Activated B cell treated with CpG ODN at 0.5 μM for 24 hours (primary cell): Measurements from ENCODE around the gene P2RY12. TPM values are rescaled to one million over a fixed set of nuclear protein-coding genes. Genes with fewer than 3 reads are reported as not detected.

Source experiments
- ATAC-seq: fragments of 200-7000 bp; cut with Tn5 transposase; one replicate; pipeline ENCODE4 v1.10.0; 2021; ENCODE audit warnings: low read depth, mild to moderate bottlenecking, moderate library complexity
- CTCF ChIA-PET: fragments of 350-600 bp; sonication (Branson Sonifier 250); formaldehyde crosslinking; loops from one replicate; lab custom pipeline; 2021; ENCODE audit warnings: antibody characterized with exemption; lab: Charles Lee
- POLR2A ChIA-PET: fragments of 350-600 bp; sonication (Branson Sonifier 250); formaldehyde crosslinking; loops from one replicate; lab custom pipeline; 2021; ENCODE audit warnings: antibody characterized with exemption; lab: Charles Lee
- DNase-seq: peaks from one replicate; pipeline ENCODE4 v3.0.0; 2022
- H3K27ac Mint-ChIP-seq: one replicate; pipeline ENCODE4 v1.8.0; 2020; ENCODE audit warnings: mixed read lengths
- H3K27me3 Mint-ChIP-seq: one replicate; pipeline ENCODE4 v1.8.0; 2021; ENCODE audit warnings: mixed read lengths
- H3K36me3 Mint-ChIP-seq: one replicate; pipeline ENCODE4 v1.8.0; 2021; ENCODE audit warnings: low read depth, mixed read lengths
- H3K4me1 Mint-ChIP-seq: one replicate; pipeline ENCODE4 v1.8.0; 2021; ENCODE audit warnings: mixed read lengths
- H3K4me3 Mint-ChIP-seq: one replicate; pipeline ENCODE4 v1.8.0; 2020; ENCODE audit warnings: mild to moderate bottlenecking, mixed read lengths
- H3K9me3 Mint-ChIP-seq: one replicate; pipeline ENCODE4 v1.8.0; 2020; ENCODE audit warnings: mixed read lengths
- CTCF ChIP-seq: fragments of 200-600 bp; IDR thresholded peaks from one replicate; pipeline ENCODE4 v1.8.0; 2022; ENCODE audit warnings: antibody characterized with exemption, mild to moderate bottlenecking
- intact Hi-C: fragments of 100-400 bp; cut with micrococcal nuclease; formaldehyde crosslinking; loops from one replicate; pipeline ENCODE4 v1.15.1; 2024
- total RNA-seq: library from RNA; stranded (reverse); gene quantifications from 2 replicates; pipeline ENCODE4 v1.2.3, GENCODE V29; 2022

P2RY12 gene
- total RNA-seq, 1 donor from 2014 or later = 0.58 TPM

GRCh38 chr3:151391720-151392119 is 7.2 kb upstream of the P2RY12 start:
- DNase-seq (no peak), ATAC-seq (peak; percentile 20)
- intact Hi-C loops = loop anchor here (1.0 kb wide), 1 partner anchor 8 kb away; no protein-coding TSS in a partner anchor
- no peak overlapping the region for H3K4me3 Mint-ChIP-seq
- ChIA-PET POLR2A (no interaction called here), CTCF (no interaction called here)
- no peaks in the 10 kb centered on the region for H3K9me3 Mint-ChIP-seq
- H3K27me3 Mint-ChIP-seq = no peaks in the 10 kb centered on the region
- H3K36me3 Mint-ChIP-seq = no peaks in the 10 kb centered on the region
- H3K27ac Mint-ChIP-seq = peak overlapping the region; percentile 67
- H3K4me1 Mint-ChIP-seq = peaks cover 65% of the 10 kb centered on the region
- no peak for TF ChIP-seq CTCF

- POLR2A ChIA-PET = interaction anchor here (0.6 to 1.5 kb wide), 2 partner anchors 624 to 706 kb away, joined by 5 read pairs; no protein-coding TSS in a partner anchor
- CTCF ChIA-PET = interaction anchor here (1.0 kb wide), 1 partner anchor 8 kb away, joined by 3 read pairs; no protein-coding TSS in a partner anchor
- DNase-seq = no peak
- Mint-ChIP-seq H3K27ac (peak overlapping the region; percentile 97), H3K9me3 (no peaks in the 10 kb centered on the region), H3K4me1 (peaks cover 76% of the 10 kb centered on the region), H3K27me3 (no peaks in the 10 kb centered on the region), H3K4me3 (peak overlapping the region; percentile 77), H3K36me3 (no peaks in the 10 kb centered on the region)
- TF ChIP-seq CTCF = no peak
- peak; percentile 36 for ATAC-seq
- intact Hi-C loops = loop anchor here (5.0 to 10.0 kb wide), 3 partner anchors 807 to 1774 kb away; partner anchors contain the start of gene RAP2B
Measured at GRCh38 chr3:151387842-151388241, 3.3 kb upstream of the P2RY12 start.

- Mint-ChIP-seq H3K36me3 (no peaks in the 10 kb centered on the region), H3K27ac (peak overlapping the region; percentile 97), H3K4me3 (peak overlapping the region; percentile 77), H3K4me1 (peaks cover 77% of the 10 kb centered on the region), H3K27me3 (no peaks in the 10 kb centered on the region), H3K9me3 (no peaks in the 10 kb centered on the region)
- TF ChIP-seq CTCF = no peak
- CTCF ChIA-PET = no interaction called here
- no peak for DNase-seq
- peak; percentile 22 for ATAC-seq
- POLR2A ChIA-PET = interaction anchor here (1.5 kb wide), 1 partner anchor 623 kb away, joined by 5 read pairs; no protein-coding TSS in a partner anchor
- intact Hi-C loops = loop anchor here (5.0 to 10.0 kb wide), 3 partner anchors 807 to 1775 kb away; partner anchors contain the start of gene RAP2B
Measured at GRCh38 chr3:151387432-151387831, 2.9 kb upstream of the P2RY12 start.

GRCh38 chr3:151386056-151386455 is 1.5 kb upstream of the P2RY12 start:
- ATAC-seq = no peak
- DNase-seq = no peak
- Mint-ChIP-seq H3K9me3 (no peaks in the 10 kb centered on the region), H3K36me3 (no peaks in the 10 kb centered on the region), H3K4me3 (no peak overlapping the region), H3K27me3 (no peaks in the 10 kb centered on the region), H3K27ac (peak overlapping the region; percentile 97), H3K4me1 (peaks cover 78% of the 10 kb centered on the region)
- POLR2A ChIA-PET = interaction anchor here (0.6 kb wide), 1 partner anchor 15 kb away, joined by 3 read pairs; no protein-coding TSS in a partner anchor
- CTCF ChIA-PET = interaction anchor here (0.7 kb wide), 1 partner anchor 23 kb away, joined by 4 read pairs; no protein-coding TSS in a partner anchor
- TF ChIP-seq CTCF = no peak
- intact Hi-C loops = loop anchor here (5.0 to 10.0 kb wide), 3 partner anchors 809 to 1776 kb away; partner anchors contain the start of gene RAP2B

- peaks cover 73% of the 10 kb centered on the region for H3K4me1 Mint-ChIP-seq
- ChIA-PET CTCF (interaction anchor here (1.4 kb wide), 1 partner anchor 42 kb away, joined by 5 read pairs; no protein-coding TSS in a partner anchor), POLR2A (interaction anchor here (1.1 to 1.2 kb wide), 3 partner anchors 26 to 976 kb away, joined by 3 to 4 read pairs (median 3); partner anchors contain the start of gene TSC22D2)
- H3K9me3 Mint-ChIP-seq = no peaks in the 10 kb centered on the region
- ATAC-seq = peak; percentile 51
- H3K27me3 Mint-ChIP-seq = no peaks in the 10 kb centered on the region
- DNase-seq = no peak
- peak overlapping the region; percentile 83 for H3K27ac Mint-ChIP-seq
- intact Hi-C loops = loop anchor here (1.0 to 10.0 kb wide), 11 partner anchors 7 to 1413 kb away; partner anchors contain the start of genes EIF2A, P2RY13, PFN2 and SELENOT
- H3K36me3 Mint-ChIP-seq = no peaks in the 10 kb centered on the region
- no peak for TF ChIP-seq CTCF
- peak overlapping the region; percentile 52 for H3K4me3 Mint-ChIP-seq
Measured at GRCh38 chr3:151383956-151384355, 597 bp downstream of the P2RY12 start.
